ENCODE measurements around the gene HMOX2. TPM values are rescaled to one million over a fixed set of nuclear protein-coding genes. Genes with fewer than 3 reads are reported as not detected.

HMOX2 gene
- polyA plus RNA-seq, 1 donor (not counting 4 experiments of a cell fraction or from before 2014, with no cell fraction given) = 167 TPM

DNA sequence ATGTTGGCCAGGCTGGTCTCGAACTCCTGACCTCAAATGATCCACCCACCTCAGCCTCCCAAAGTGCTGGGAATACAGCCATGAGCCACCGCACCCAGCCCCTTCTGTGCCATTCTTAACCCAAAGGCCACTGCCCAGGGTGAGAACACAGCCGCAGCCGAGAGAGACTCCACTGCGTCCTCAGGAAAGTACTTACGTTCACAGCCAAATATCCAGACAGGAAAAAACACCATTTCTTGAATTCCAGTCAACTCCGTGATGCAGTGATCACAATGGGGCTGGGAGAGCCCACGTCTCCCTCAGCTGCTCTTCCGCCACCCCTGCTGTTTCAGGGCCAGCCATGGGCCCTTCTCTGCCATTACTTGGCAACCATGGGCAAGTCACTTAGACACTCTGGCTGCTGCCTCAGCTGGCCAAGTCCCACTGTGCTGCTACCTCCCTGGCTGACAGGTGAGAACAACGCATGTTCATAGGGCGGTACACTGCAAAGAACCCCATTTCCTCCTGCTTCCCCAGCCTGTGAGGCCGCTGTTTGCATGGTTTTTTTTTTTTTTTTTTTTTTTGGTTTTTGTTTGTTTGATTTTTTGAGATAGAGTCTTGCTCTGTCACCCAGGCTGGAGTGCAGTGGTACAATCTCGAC is 58.1 kb downstream of the HMOX2 start:
- Histone ChIP-seq H3K36me3 (ENCODE audit: control insufficient read depth in 2 of 2, extremely low read depth in 1 of 2, insufficient read depth in 2 of 2, low read length in 2 of 2) (peaks cover 11 to 21% of the 10 kb centered on the region in 2 experiments), H3K9me1 (ENCODE audit: control insufficient read depth, extremely low read depth, insufficient read depth, low read length) (no peaks in the 10 kb centered on the region), H3K9me3 (ENCODE audit: control insufficient read depth, low read depth, low read length) (no peaks in the 10 kb centered on the region), H4K20me1 (ENCODE audit: control insufficient read depth, extremely low read depth, insufficient read depth, low read length) (no peaks in the 10 kb centered on the region), H3K4me2 (ENCODE audit: control insufficient read depth, extremely low read depth, insufficient read depth, low read depth, low read length) (no peak overlapping the region), H2AFZ (ENCODE audit: control insufficient read depth, low read length) (no peak overlapping the region), H3K27me3 (ENCODE audit: control insufficient read depth, extremely low read depth, insufficient read depth, low read length) (no peaks in the 10 kb centered on the region), H3K4me1 (ENCODE audit: control insufficient read depth, extremely low read depth, insufficient read depth, low read length) (peaks cover 26% of the 10 kb centered on the region), H3K79me2 (ENCODE audit: control insufficient read depth, insufficient read depth, low read length) (peaks cover 62% of the 10 kb centered on the region), H3K9ac (ENCODE audit: control insufficient read depth, extremely low read depth, insufficient read depth, low read length) (no peak overlapping the region), H3K4me3 (ENCODE audit: control insufficient read depth in 2 of 3, extremely low read depth in 1 of 3, insufficient read depth in 2 of 3, low read depth in 1 of 3, low read length in 3 of 3) (no peak overlapping the region), H3K27ac (ENCODE audit: control insufficient read depth, insufficient read depth, low read length) (no peak overlapping the region)
- DNase-seq (ENCODE audit: low read depth, low spot score) = no peak
- no peak for FAIRE-seq
- TF ChIP-seq CTCF (optimal IDR thresholded peaks at IDR 0.05 in 1 of 3, IDR thresholded peaks at IDR 0.05 in 1 of 3, conservative IDR thresholded peaks at IDR 0.05 in 1 of 3; ENCODE audit: extremely low read depth in 1 of 3, insufficient read depth in 2 of 3, low read length in 3 of 3) = no peak
- no peak for TF ChIP-seq EZH2 (IDR thresholded peaks at IDR 0.05; ENCODE audit: low read length)
- dilution Hi-C loops (cut with MboI; ENCODE audit: extremely low pct_ligation_motif_present, low sequenced_read_pairs) = no loop called here

DNA sequence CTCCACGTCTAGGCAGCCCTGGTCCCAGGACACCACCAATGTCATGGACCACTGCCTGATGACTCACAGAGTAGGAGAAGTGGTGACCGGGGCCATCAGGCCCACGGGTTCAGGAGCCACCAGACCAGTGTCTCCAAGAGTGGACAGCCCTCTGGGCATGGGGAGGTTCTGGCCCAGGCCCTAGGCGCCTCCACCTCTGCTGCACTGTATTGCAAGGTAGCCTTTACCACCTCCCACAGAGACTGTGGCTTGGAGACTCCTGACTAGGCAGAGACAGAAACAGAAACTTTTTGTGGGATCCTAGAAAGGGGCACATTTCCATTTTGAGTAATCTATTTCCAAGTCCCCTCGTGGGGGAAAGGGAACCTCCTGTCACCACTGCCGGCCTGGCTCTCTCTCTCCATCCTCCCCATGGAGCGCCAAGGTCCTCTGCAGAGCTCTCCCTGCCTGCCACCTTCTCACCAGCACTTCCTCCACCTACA is 59.5 kb downstream of the HMOX2 start:
- Histone ChIP-seq H3K9me3 (ENCODE audit: control insufficient read depth, low read depth, low read length) (peaks cover 3% of the 10 kb centered on the region), H3K9ac (ENCODE audit: control insufficient read depth, extremely low read depth, insufficient read depth, low read length) (no peak overlapping the region), H3K36me3 (ENCODE audit: control insufficient read depth in 2 of 2, extremely low read depth in 1 of 2, insufficient read depth in 2 of 2, low read length in 2 of 2) (peaks cover 11 to 21% of the 10 kb centered on the region in 2 experiments), H3K4me2 (ENCODE audit: control insufficient read depth, extremely low read depth, insufficient read depth, low read depth, low read length) (no peak overlapping the region), H3K4me3 (ENCODE audit: control insufficient read depth in 2 of 3, extremely low read depth in 1 of 3, insufficient read depth in 2 of 3, low read depth in 1 of 3, low read length in 3 of 3) (no peak overlapping the region), H4K20me1 (ENCODE audit: control insufficient read depth, extremely low read depth, insufficient read depth, low read length) (no peaks in the 10 kb centered on the region), H2AFZ (ENCODE audit: control insufficient read depth, low read length) (no peak overlapping the region), H3K9me1 (ENCODE audit: control insufficient read depth, extremely low read depth, insufficient read depth, low read length) (no peaks in the 10 kb centered on the region), H3K27me3 (ENCODE audit: control insufficient read depth, extremely low read depth, insufficient read depth, low read length) (no peaks in the 10 kb centered on the region), H3K27ac (ENCODE audit: control insufficient read depth, insufficient read depth, low read length) (no peak overlapping the region), H3K79me2 (ENCODE audit: control insufficient read depth, insufficient read depth, low read length) (peaks cover 62% of the 10 kb centered on the region), H3K4me1 (ENCODE audit: control insufficient read depth, extremely low read depth, insufficient read depth, low read length) (peaks cover 17% of the 10 kb centered on the region)
- FAIRE-seq (no peak), DNase-seq (ENCODE audit: low read depth, low spot score) (no peak)
- dilution Hi-C loops (cut with MboI; ENCODE audit: extremely low pct_ligation_motif_present, low sequenced_read_pairs) = no loop called here
- TF ChIP-seq EZH2 (IDR thresholded peaks at IDR 0.05; ENCODE audit: low read length) = no peak
- no peak for TF ChIP-seq CTCF (optimal IDR thresholded peaks at IDR 0.05 in 1 of 3, IDR thresholded peaks at IDR 0.05 in 1 of 3, conservative IDR thresholded peaks at IDR 0.05 in 1 of 3; ENCODE audit: extremely low read depth in 1 of 3, insufficient read depth in 2 of 3, low read length in 3 of 3)
